ENCODE results near the gene APLF. TPM values are rescaled to one million over a fixed set of nuclear protein-coding genes. Genes with fewer than 3 reads are reported as not detected.

APLF gene
- total and polyA plus RNA-seq, 2 of the 8 experiments (the other 6 are each of a cell fraction or from before 2014, with no cell fraction given): 4.4 to 7.3 TPM

DNA sequence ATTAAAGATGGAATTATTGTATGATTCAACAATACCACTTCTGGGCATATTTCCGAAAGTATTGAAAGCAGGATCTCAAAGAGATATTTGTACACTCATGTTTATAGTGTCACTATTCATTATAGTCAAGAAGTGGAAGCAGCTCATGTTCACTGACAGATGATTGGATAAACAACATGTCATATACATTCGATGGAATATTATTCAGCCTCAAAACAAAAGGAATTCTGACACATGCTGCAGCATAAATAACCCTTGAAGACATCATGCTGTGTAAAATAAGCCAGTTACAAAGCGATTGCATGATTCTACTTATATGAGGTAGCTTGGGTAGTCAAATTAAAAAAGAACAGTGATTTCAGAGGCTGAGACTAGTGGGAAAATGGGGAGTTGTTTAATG lies 136.7 kb downstream of the APLF start (continued):
- TF ChIP-seq SIN3A (conservative IDR thresholded peaks at IDR 0.05 in 1 of 2, IDR thresholded peaks at IDR 0.05 in 1 of 2; ENCODE audit: low read depth in 1 of 2, low read length in 2 of 2): no peak
